ENCODE results near the gene PRRX1.

PRRX1 gene

GRCh38 chr1:170664828-170665612 lies 1.1 kb downstream of the PRRX1 start:
- no peak for DNase-seq

GRCh38 chr1:170665629-170666028 lies 1.7 kb downstream of the PRRX1 start:
- DNase-seq: no peak

GRCh38 chr1:170666541-170667254 lies 2.8 kb downstream of the PRRX1 start:
- no peak for DNase-seq

GRCh38 chr1:170668209-170669106 lies 4.5 kb downstream of the PRRX1 start:
- no peak for DNase-seq

GRCh38 chr1:170669107-170669445 lies 5.1 kb downstream of the PRRX1 start:
- no peak for DNase-seq

GRCh38 chr1:170669586-170670530 lies 5.9 kb downstream of the PRRX1 start:
- no peak for DNase-seq

GRCh38 chr1:170670802-170671628 lies 7.1 kb downstream of the PRRX1 start:
- DNase-seq: no peak

GRCh38 chr1:170671629-170671963 lies 7.7 kb downstream of the PRRX1 start:
- no peak for DNase-seq

- no peak for DNase-seq
Measured at GRCh38 chr1:170672316-170672715, 8.4 kb downstream of the PRRX1 start.

- no peak for DNase-seq
Measured at GRCh38 chr1:170674239-170674638, 10.3 kb downstream of the PRRX1 start.

GRCh38 chr1:170674986-170675385 lies 11.1 kb downstream of the PRRX1 start:
- DNase-seq: no peak

- no peak for DNase-seq
Measured at GRCh38 chr1:170675865-170676264, 11.9 kb downstream of the PRRX1 start.

- no peak for DNase-seq
Measured at GRCh38 chr1:170676628-170677027, 12.7 kb downstream of the PRRX1 start.

GRCh38 chr1:170678027-170678600 lies 14.2 kb downstream of the PRRX1 start:
- no peak for DNase-seq

GRCh38 chr1:170680428-170680827 lies 16.5 kb downstream of the PRRX1 start:
- DNase-seq: no peak

GRCh38 chr1:170682169-170682568 lies 18.2 kb downstream of the PRRX1 start:
- DNase-seq: no peak

GRCh38 chr1:170682809-170683208 lies 18.9 kb downstream of the PRRX1 start:
- no peak for DNase-seq

GRCh38 chr1:170685166-170685565 lies 21.2 kb downstream of the PRRX1 start:
- no peak for DNase-seq

GRCh38 chr1:170686291-170686690 lies 22.4 kb downstream of the PRRX1 start:
- no peak for DNase-seq

GRCh38 chr1:170687621-170688020 lies 23.7 kb downstream of the PRRX1 start:
- no peak for DNase-seq

- DNase-seq: no peak
Measured at GRCh38 chr1:170691258-170691657, 27.3 kb downstream of the PRRX1 start.
